Loucy (cell line): ENCODE data around the gene AK4.

ENCODE experiments used
- CTCF ChIP-seq: fragments of 200-600 bp; sonication (generic); conservative IDR thresholded peaks from 2 replicates; pipeline ENCODE4 v1.5.1; 2014; ENCODE audit warnings: mild to moderate bottlenecking, antibody characterized with exemption, low read length
- EZH2phosphoT487 ChIP-seq: fragments of 200-600 bp; IDR thresholded peaks from 2 replicates; pipeline ENCODE4 v1.6.1; 2018; ENCODE audit warnings: antibody characterized with exemption, mild to moderate bottlenecking, moderate library complexity, borderline replicate concordance

DNA sequence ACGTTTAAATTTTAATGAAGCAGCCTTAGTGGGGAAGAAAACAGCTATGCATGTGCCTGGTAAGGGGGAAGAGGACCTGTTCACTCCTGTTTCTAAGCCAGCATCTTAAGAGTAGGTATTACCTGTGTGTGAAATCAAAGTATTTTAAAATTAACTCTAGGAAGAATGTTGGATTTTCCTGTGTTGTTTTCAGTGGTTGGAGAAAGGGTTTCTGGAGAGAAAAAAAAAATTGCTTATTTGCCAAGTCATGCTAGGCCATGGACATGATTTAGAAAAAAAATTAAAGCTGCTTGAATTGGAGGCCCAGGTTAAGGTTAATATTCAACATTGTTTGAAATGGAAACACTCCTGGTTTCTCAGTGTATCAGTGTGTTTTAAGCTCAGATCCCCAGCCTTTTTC lies 118.5 kb downstream of the AK4 start:
- TF ChIP-seq CTCF (no peak), EZH2phosphoT487 (no peak)
